Peyer's patch (tissue), 4 donors: Measurements from ENCODE around the gene SLC25A25.

Experiments
- CTCF ChIP-seq, 6 experiments: fragments of 450-650 bp in 4 of 6; fragments of 200-600 bp in 2 of 6; sonication (generic) in 1 of 6; IDR thresholded peaks; one replicate each; pipeline ENCODE4 v1.5.1; 2017 to 2019; ENCODE audit warnings: antibody characterized with exemption in 6 of 6, mild to moderate bottlenecking in 3 of 6, moderate library complexity in 1 of 6
- POLR2A ChIP-seq, 2 donors: fragments of 450-650 bp; IDR thresholded peaks; one replicate each; pipeline ENCODE4 v1.5.1; 2017; ENCODE audit warnings: antibody characterized with exemption in 2 of 2, mild to moderate bottlenecking in 2 of 2, moderate library complexity in 2 of 2

GRCh38 chr9:128054087-128054486 lies 13.9 kb upstream of the SLC25A25 start:
- TF ChIP-seq CTCF (IDR thresholded peaks at IDR 0.05): no peak
- no peak for TF ChIP-seq POLR2A (IDR thresholded peaks at IDR 0.05)
